ENCODE results near the gene BABAM2. TPM values are rescaled to one million over a fixed set of nuclear protein-coding genes. Genes with fewer than 3 reads are reported as not detected.
"Not testable (repeated sequence)": the region's sequence is repeated elsewhere in the genome, so short reads cannot be mapped to it uniquely, and the experiment has no call there.

Gene BABAM2
- total RNA-seq, 1 experiment from 2014 or later: 43.5 TPM

GRCh38 chr2:27860111-27860510 lies 30.4 kb upstream of the BABAM2 start:
- H3K4me1 Mint-ChIP-seq (ENCODE audit: low read depth, unreplicated experiment): peaks cover 32% of the 10 kb centered on the region
- H3K4me3 Mint-ChIP-seq (ENCODE audit: low read depth, unreplicated experiment): no peak overlapping the region
- H3K27ac Mint-ChIP-seq (ENCODE audit: unreplicated experiment): no peak overlapping the region
- no peak for DNase-seq
- no peaks in the 10 kb centered on the region for H3K27me3 Mint-ChIP-seq (ENCODE audit: unreplicated experiment)
- H3K9me3 Mint-ChIP-seq (ENCODE audit: low read depth, unreplicated experiment): peaks cover 3% of the 10 kb centered on the region
- intact Hi-C loops (cut with micrococcal nuclease; ENCODE audit: unreplicated experiment): no loop called here
- no peaks in the 10 kb centered on the region for H3K36me3 Mint-ChIP-seq (ENCODE audit: insufficient read depth, unreplicated experiment)
- TF ChIP-seq, protein P1, sequence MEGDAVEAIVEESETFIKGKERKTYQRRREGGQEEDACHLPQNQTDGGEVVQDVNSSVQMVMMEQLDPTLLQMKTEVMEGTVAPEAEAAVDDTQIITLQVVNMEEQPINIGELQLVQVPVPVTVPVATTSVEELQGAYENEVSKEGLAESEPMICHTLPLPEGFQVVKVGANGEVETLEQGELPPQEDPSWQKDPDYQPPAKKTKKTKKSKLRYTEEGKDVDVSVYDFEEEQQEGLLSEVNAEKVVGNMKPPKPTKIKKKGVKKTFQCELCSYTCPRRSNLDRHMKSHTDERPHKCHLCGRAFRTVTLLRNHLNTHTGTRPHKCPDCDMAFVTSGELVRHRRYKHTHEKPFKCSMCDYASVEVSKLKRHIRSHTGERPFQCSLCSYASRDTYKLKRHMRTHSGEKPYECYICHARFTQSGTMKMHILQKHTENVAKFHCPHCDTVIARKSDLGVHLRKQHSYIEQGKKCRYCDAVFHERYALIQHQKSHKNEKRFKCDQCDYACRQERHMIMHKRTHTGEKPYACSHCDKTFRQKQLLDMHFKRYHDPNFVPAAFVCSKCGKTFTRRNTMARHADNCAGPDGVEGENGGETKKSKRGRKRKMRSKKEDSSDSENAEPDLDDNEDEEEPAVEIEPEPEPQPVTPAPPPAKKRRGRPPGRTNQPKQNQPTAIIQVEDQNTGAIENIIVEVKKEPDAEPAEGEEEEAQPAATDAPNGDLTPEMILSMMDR (IDR thresholded peaks at IDR 0.05; ENCODE audit: unreplicated experiment): no peak
- BruUV-seq (replicated peaks): no TSS peak
- CTCF ChIA-PET: no interaction called here

- DNase-seq: no peak
- Mint-ChIP-seq H3K36me3 (ENCODE audit: insufficient read depth, unreplicated experiment) (no peaks in the 10 kb centered on the region), H3K4me1 (ENCODE audit: low read depth, unreplicated experiment) (peaks cover 15% of the 10 kb centered on the region), H3K27me3 (ENCODE audit: unreplicated experiment) (no peaks in the 10 kb centered on the region), H3K27ac (ENCODE audit: unreplicated experiment) (no peak overlapping the region), H3K4me3 (ENCODE audit: low read depth, unreplicated experiment) (no peak overlapping the region), H3K9me3 (ENCODE audit: low read depth, unreplicated experiment) (no peaks in the 10 kb centered on the region)
- CTCF ChIA-PET: interaction anchor here (0.6 kb wide), 1 partner anchor 119 kb away, joined by 4 read pairs; no protein-coding TSS in a partner anchor
- intact Hi-C loops (cut with micrococcal nuclease; ENCODE audit: unreplicated experiment): no loop called here
- no TSS peak for BruUV-seq (replicated peaks)
- TF ChIP-seq, protein P1 (IDR thresholded peaks at IDR 0.05; ENCODE audit: unreplicated experiment): no peak
These were observed 27.4 kb upstream of the BABAM2 start for GRCh38 chr2:27863146-27863545.

GRCh38 chr2:27863955-27864354 lies 26.6 kb upstream of the BABAM2 start:
- BruUV-seq (replicated peaks); H3K27me3 Mint-ChIP-seq (ENCODE audit: unreplicated experiment); CTCF ChIA-PET; H3K4me3 Mint-ChIP-seq (ENCODE audit: low read depth, unreplicated experiment); H3K4me1 Mint-ChIP-seq (ENCODE audit: low read depth, unreplicated experiment); intact Hi-C loops (cut with micrococcal nuclease; ENCODE audit: unreplicated experiment); H3K9me3 Mint-ChIP-seq (ENCODE audit: low read depth, unreplicated experiment); DNase-seq; H3K36me3 Mint-ChIP-seq (ENCODE audit: insufficient read depth, unreplicated experiment); H3K27ac Mint-ChIP-seq (ENCODE audit: unreplicated experiment): not testable (repeated sequence)

DNA sequence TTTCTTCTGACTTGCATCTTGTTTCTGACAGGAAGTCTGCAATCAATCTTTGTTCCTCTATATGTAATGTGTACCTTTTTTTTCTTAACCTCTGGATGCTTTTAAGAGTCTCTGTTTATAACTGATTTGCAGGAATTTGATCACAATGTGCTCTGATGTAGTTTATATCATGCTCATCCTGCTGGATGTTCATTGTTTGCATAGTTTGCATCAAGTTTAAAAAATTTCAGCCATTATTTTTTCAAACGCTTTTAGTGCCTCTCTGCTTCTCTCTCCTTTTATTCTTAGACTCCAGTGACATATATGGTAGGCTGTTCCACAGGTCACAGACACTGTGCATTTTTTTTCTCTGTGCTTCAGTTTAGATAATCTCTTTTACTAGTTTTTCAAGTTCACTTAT lies 24.3 kb upstream of the BABAM2 start:
- Mint-ChIP-seq H3K27me3 (ENCODE audit: unreplicated experiment) (no peaks in the 10 kb centered on the region), H3K4me1 (ENCODE audit: low read depth, unreplicated experiment) (peaks cover 10% of the 10 kb centered on the region), H3K36me3 (ENCODE audit: insufficient read depth, unreplicated experiment) (no peaks in the 10 kb centered on the region), H3K4me3 (ENCODE audit: low read depth, unreplicated experiment) (no peak overlapping the region), H3K9me3 (ENCODE audit: low read depth, unreplicated experiment) (no peaks in the 10 kb centered on the region), H3K27ac (ENCODE audit: unreplicated experiment) (no peak overlapping the region)
- intact Hi-C loops (cut with micrococcal nuclease; ENCODE audit: unreplicated experiment): no loop called here
- DNase-seq: no peak
- BruUV-seq (replicated peaks): no TSS peak
- TF ChIP-seq, protein P1 (IDR thresholded peaks at IDR 0.05; ENCODE audit: unreplicated experiment): no peak
- CTCF ChIA-PET: no interaction called here

- TF ChIP-seq, protein P1 (IDR thresholded peaks at IDR 0.05; ENCODE audit: unreplicated experiment): no peak
- intact Hi-C loops (cut with micrococcal nuclease; ENCODE audit: unreplicated experiment): no loop called here
- Mint-ChIP-seq H3K27ac (ENCODE audit: unreplicated experiment) (no peak overlapping the region), H3K36me3 (ENCODE audit: insufficient read depth, unreplicated experiment) (no peaks in the 10 kb centered on the region), H3K4me1 (ENCODE audit: low read depth, unreplicated experiment) (peaks cover 27% of the 10 kb centered on the region), H3K4me3 (ENCODE audit: low read depth, unreplicated experiment) (no peak overlapping the region), H3K27me3 (ENCODE audit: unreplicated experiment) (no peaks in the 10 kb centered on the region), H3K9me3 (ENCODE audit: low read depth, unreplicated experiment) (no peaks in the 10 kb centered on the region)
- BruUV-seq (replicated peaks): no TSS peak
- no peak for DNase-seq
- CTCF ChIA-PET: no interaction called here
These were observed 20.8 kb upstream of the BABAM2 start for GRCh38 chr2:27869763-27870162.
